Urothelium cell line (cell line): ENCODE measurements around the gene LAMC3.

ENCODE experiments used
- DNase-seq: peaks from one replicate; pipeline ENCODE4 v3.0.0; 2011; ENCODE audit warnings: low spot score, mixed read lengths
- FAIRE-seq: peaks from 2 replicates; lab custom pipeline; 2011; peaks lifted over from hg19 to GRCh38; lab: Jason Lieb, UNC

LAMC3 gene

DNA sequence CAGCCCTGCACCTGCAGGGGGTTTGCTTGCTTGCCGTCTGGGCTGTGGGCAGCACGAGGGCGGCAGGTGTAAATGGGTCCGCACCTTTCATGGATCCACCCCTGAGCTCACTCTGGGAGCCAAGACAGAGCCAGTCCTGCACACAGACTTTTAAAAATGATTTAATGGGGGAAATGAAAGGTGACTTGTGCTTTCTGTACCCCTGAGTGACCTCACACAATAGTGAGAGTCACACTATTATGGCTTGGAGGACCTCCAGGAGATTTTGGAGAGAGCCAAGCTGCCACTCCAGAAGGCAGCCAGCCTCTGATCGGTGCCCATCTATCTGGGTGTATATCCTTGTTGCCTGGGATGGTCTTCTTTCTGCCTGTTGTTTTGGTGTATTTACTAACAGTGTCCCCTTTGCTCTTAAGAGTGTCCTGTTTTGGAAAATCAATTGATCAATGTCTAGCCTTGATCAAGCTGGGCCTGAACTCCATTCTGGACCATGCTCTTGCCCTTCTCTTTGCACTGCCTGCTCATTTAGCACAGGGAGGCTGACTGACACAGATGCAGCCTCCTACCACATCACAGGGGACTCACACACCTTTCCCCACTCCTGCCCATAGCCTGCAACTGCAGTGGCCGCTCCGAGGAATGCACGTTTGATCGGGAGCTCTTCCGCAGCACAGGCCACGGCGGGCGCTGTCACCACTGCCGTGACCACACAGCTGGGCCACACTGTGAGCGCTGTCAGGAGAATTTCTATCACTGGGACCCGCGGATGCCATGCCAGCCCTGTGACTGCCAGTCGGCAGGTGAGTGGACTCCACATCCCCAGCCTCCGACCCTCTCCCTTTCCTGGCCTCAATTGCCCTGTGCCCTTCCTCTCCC, 29.5 kb downstream of the LAMC3 start:
- no peak for FAIRE-seq
- DNase-seq: no peak

DNA sequence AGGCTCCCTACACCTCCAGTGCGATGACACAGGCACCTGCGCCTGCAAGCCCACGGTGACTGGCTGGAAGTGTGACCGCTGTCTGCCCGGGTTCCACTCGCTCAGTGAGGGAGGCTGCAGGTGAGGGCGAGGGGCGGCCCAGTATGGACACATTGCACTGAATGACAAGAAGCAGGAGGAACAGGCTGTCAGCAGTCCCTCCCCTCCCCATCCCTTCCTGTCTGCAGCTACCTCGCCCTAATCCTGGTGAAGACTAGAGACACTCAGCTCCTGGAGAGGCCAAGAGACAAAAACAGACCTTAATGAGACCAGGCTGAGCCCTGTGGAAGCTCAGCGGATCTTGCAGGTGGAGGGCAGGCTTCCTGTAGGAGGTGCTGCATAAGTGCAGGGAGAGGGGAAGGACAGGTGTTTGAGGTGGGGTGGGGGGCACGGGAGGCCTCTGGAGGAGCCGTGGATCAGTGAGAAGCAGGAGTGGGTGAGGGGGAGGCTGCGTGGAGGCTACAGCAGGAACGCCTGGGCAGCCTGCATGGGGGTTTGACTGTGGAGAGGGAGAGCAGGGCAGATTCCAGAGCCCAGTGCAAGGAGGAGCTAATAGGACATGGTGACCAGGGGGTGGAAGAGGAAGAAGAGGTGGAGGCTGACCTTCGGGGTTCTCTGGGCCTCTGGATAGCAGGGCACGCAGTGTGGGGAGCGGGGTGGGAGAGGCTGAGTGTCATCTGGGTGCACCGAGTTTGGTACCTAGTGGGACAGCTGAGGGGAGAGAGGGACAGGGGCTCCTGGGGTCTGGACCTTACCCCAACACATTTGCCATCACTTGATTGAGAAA, 30.4 kb downstream of the LAMC3 start:
- no peak for DNase-seq
- no peak for FAIRE-seq

DNA sequence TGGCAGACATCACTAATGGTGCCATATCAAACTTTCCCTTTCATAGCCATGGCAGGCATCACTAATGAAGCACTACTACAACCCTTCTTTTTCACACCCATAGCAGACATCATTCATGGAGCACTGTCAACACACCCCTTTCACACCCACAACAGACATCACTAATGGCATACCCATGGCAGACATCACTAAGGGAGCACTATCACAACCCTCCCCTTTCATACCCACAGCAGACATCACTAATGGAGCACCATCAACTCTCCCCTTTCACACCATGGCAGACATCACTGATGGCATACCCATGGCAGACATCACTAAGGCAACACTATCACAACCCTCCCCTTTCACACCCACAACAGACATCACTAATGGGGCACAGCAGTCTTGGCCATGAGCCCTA, 33.7 kb downstream of the LAMC3 start:
- no peak for FAIRE-seq

DNA sequence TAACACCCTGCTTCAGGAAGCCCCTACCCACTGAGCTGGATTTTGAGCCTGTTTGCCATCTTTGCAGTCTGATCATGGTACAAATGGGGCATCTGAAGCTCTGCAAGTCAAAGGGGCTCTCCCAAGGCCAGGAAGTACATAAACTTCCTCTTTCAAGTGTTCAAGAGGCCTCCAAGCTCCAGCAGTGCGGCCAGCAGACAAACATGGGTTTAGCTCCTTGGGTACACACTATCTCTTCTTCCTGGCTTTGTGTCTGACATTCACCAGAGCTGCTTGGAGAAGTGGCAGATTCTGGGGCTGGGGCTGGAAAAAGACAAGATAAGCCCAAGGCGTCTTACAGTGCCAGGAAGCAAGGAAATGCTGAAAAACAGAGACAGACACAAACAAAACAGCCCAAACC, 34.1 kb downstream of the LAMC3 start:
- DNase-seq: no peak
- no peak for FAIRE-seq

More for the DNA sequence above, 33.7 kb downstream of the LAMC3 start:
- DNase-seq: no peak

- no peak for DNase-seq
- FAIRE-seq: no peak
These were observed 34.7 kb downstream of the LAMC3 start for GRCh38 chr9:131043646-131044045.

- no peak for FAIRE-seq
- no peak for DNase-seq
These were observed 36.5 kb downstream of the LAMC3 start for GRCh38 chr9:131045300-131046092.

- no peak for FAIRE-seq
- DNase-seq: no peak
These were observed 37.1 kb downstream of the LAMC3 start for GRCh38 chr9:131046093-131046380.

- no peak for DNase-seq
- no peak for FAIRE-seq
These were observed 37.7 kb downstream of the LAMC3 start for GRCh38 chr9:131046581-131047202.

DNA sequence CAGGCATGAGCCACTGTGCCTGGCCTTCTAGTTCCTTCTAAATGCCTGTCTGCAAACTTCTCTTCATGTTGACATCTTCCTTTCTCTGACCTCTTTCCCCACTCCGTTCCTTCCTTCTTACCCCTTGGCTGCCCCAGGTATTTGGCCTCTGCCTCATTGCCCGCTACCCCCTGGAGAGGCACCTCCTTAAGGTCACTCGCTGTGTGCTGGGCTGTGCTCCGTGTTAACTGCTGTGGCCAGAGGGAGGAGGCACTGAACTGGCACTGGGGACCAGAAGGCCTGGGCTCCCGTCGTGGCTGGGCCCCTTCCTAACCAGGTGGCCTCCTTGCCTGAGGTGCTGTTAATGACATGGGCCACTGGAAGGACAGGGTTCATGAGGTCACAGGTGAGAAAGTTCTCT, 39.4 kb downstream of the LAMC3 start:
- DNase-seq (no peak), FAIRE-seq (no peak)

DNA sequence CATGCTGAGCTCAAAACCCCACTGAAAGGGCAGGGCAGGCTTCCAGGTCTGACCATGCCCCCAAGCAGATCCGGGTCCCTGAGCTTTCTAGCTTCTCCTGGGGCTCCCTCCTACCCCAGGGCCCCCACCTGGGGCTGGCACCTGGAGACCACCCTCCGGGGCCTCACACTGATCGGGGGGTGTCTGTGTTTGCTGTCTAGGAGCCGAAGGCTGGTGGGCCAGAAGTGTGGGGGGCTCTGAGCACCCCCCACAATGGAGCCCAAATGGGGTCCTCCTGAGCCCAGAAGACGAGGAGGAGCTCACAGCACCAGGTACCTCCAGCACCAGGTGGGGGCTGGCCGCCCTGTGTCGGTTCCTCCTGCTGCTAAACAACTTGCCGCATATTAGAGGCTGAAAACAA, 39.8 kb downstream of the LAMC3 start:
- DNase-seq (no peak), FAIRE-seq (no peak)

DNA sequence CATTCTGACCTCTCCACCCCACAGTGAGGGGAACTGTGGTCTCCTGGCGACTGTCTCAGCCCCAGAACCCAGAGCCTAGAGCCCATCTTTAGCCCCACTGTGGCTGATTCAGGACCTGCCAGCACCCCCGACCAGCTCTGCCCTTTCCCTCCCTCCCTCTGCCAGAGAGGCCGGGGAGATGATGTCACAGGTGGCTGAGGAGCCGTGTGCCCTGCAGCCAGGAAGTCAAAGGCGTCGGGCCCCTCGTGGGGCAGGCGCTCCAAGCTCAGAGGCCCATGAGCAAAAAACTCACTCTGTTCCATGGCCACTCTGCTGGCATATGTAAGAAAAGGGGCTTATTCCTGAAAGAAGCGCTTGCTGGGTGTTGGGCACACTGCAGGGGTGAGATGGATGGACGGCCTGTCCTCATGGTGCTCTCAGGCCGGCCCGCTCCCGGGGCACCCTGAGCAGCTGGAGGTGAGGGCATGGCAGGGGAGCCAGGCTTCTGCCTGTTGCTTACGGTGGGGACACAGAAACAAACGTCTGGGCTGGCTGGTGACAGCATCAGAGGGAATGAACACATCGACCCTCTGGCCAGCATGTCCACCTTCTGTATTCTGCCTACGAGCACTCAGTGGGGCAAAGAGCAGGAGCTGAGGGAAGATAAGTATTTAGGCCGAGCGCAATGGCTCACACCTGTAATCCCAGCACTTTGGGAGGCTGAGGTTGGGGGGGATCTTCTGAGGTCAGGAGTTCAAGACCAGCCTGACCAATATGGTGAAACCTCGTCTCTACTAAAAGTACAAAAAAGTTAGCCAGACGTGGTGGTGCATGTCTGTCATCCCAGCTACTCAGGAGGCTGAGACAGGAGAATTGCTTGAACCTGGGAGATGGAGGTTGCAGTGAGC, 41.1 kb downstream of the LAMC3 start:
- no peak for DNase-seq
- no peak for FAIRE-seq

DNA sequence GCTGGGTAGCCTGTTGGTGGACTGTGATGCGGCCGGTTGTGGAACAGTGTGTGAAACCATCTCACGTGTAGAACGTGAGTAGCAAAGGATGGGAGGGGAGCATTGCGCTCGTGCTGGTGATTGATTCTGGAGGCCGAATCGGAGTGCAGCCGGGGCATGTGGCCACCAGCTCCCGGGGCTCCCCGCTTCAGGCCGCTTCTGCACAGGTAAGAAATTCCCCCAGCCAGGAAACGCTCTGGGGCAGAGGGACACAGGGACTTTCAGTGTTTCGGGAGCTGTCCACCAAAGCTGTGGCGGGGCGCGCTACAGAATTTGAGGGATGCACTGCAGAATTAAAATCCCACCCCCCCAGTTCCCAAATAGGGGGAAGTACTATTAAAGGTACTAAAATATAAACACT, 41.9 kb downstream of the LAMC3 start:
- DNase-seq (no peak), FAIRE-seq (no peak)

- FAIRE-seq (no peak), DNase-seq (no peak)
These were observed 42.9 kb downstream of the LAMC3 start for GRCh38 chr9:131051592-131052517.

DNA sequence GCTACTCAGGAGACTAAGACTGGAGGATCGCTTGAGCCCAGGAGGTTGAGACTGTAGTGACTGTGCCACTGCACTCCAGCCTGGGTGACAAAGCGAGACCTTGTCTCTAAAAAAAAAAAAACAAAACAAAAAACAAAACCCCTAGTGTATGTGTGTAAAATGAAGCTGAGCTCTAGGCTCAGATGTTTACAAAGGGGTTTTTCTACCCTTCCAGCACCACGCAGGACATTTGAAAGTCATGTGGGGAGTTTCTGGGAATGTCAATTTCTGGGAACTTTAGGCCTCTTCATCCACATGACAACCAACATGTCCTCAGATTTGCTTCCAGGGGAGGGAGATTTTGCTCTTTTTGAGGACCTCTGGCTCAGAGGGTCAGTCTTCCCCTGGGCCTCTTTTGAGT, 44.9 kb downstream of the LAMC3 start:
- no peak for DNase-seq
- no peak for FAIRE-seq

- FAIRE-seq (no peak), DNase-seq (no peak)
These were observed 48.0 kb downstream of the LAMC3 start for GRCh38 chr9:131056781-131057506.

- FAIRE-seq (no peak), DNase-seq (no peak)
These were observed 52.1 kb downstream of the LAMC3 start for GRCh38 chr9:131060900-131061630.

GRCh38 chr9:131062969-131063368, 54.0 kb downstream of the LAMC3 start:
- DNase-seq: no peak
- FAIRE-seq: no peak

DNA sequence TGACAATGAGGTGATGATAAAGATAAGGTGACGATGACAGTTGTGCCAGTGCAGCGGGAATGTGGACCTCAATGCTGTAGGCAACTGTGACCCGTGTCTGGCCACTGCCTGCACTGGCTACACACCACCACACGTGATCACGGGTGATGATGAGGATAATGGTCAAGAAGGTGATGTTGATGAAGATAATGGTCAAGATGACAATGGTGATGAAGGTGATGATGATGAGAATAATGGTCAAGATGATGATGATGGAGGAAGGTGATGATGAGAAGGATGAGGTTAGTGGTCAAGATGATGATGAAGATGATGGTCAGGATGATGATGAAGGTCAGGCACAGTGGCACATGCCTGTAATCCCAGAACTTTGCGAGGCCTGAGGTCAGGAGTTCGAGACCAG, 56.6 kb downstream of the LAMC3 start:
- DNase-seq (no peak), FAIRE-seq (peak; percentile 80)
